ENCODE measurements around the gene IREB2. TPM values are rescaled to one million over a fixed set of nuclear protein-coding genes. Genes with fewer than 3 reads are reported as not detected.

IREB2 gene
- total RNA-seq, 4 donors from 2014 or later = 20.1 to 71.7 (median 40.7) TPM

DNA sequence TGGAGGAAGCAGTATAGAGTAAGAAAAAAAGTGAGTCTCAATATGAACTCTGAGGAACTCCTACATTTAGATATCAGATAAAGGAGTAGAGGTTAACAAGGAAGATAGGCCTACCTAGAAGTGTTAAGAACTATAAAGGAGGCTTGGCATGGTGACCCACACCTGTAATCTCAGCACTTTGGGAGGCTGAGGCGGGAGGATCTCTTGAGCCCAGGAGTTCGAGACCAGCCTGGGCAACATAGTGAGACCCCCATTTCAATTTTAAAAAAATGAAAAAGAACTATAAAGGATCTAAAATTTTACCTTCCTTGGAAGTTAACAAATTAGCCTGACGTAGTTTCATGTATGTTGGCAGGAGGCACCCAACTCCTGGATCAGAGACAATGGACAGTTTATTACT lies 14.5 kb downstream of the IREB2 start:
- Histone ChIP-seq H3K36me3 (no peaks in the 10 kb centered on the region), H3K27me3 (no peaks in the 10 kb centered on the region), H3K9me3 (no peaks in the 10 kb centered on the region), H3K4me1 (peaks cover 15 to 82% (median 47%) of the 10 kb centered on the region in 4 donors), H3K4me3 (no peak overlapping the region), H3K27ac (no peak overlapping the region)
- intact Hi-C loops (cut with DNase I; ENCODE audit: low total_unique reads) = no loop called here
- in situ Hi-C loops (cut with MboI; ENCODE audit: low pct_ligation_motif_present in 1 of 4, low pct_unique_long_range_greater_than_20kb in 1 of 4, low sequenced_read_pairs in 3 of 4) = no loop called here
- no peak for DNase-seq
- TF ChIP-seq, protein P1, sequence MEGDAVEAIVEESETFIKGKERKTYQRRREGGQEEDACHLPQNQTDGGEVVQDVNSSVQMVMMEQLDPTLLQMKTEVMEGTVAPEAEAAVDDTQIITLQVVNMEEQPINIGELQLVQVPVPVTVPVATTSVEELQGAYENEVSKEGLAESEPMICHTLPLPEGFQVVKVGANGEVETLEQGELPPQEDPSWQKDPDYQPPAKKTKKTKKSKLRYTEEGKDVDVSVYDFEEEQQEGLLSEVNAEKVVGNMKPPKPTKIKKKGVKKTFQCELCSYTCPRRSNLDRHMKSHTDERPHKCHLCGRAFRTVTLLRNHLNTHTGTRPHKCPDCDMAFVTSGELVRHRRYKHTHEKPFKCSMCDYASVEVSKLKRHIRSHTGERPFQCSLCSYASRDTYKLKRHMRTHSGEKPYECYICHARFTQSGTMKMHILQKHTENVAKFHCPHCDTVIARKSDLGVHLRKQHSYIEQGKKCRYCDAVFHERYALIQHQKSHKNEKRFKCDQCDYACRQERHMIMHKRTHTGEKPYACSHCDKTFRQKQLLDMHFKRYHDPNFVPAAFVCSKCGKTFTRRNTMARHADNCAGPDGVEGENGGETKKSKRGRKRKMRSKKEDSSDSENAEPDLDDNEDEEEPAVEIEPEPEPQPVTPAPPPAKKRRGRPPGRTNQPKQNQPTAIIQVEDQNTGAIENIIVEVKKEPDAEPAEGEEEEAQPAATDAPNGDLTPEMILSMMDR (IDR thresholded peaks at IDR 0.05) = no peak
- WGBS, 2 donors (ENCODE audit: low coverage in 1 of 2) = 97% methylated on average over 3 of the region's 3 CpGs; no CpG with 5 or more reads in 1 of the 2 donors

DNA sequence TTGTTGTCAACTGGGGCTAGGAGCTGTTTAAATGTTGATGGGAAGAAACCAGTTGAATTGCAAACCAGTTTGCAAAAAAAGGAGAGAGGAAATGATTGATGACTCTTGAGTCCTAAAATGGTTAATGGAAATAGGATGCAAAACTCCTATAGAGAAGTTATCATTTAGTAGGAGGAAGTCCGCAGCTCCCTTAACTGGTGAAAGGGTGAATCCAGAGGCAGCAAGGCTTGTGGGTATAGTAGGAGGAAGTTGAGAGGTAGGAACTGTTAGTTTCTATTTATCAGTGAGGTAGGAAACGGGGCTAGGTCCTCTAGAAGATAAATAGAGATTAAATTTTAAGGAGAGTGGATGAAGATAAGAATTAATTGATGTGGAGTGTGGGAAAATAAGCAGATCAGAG lies 15.4 kb downstream of the IREB2 start:
- intact Hi-C loops (cut with DNase I; ENCODE audit: low total_unique reads) = no loop called here
- peaks cover 15 to 81% (median 45%) of the 10 kb centered on the region in 4 donors for H3K4me1 ChIP-seq
- H3K27me3 ChIP-seq = no peaks in the 10 kb centered on the region
- no peak overlapping the region for H3K4me3 ChIP-seq
- in situ Hi-C loops (cut with MboI; ENCODE audit: low pct_ligation_motif_present in 1 of 4, low pct_unique_long_range_greater_than_20kb in 1 of 4, low sequenced_read_pairs in 3 of 4) = no loop called here
- TF ChIP-seq EP300 (IDR thresholded peaks at IDR 0.05; ENCODE audit: low read depth) (no peak), POLR2A (IDR thresholded peaks at IDR 0.05) (no peak)
- H3K27ac ChIP-seq = no peak overlapping the region
- no peaks in the 10 kb centered on the region for H3K9me3 ChIP-seq
- WGBS, 2 donors (ENCODE audit: low coverage in 1 of 2) = 48 to 50% methylated on average over 2 of the region's 2 CpGs
- H3K36me3 ChIP-seq = no peaks in the 10 kb centered on the region
- no peak for DNase-seq

DNA sequence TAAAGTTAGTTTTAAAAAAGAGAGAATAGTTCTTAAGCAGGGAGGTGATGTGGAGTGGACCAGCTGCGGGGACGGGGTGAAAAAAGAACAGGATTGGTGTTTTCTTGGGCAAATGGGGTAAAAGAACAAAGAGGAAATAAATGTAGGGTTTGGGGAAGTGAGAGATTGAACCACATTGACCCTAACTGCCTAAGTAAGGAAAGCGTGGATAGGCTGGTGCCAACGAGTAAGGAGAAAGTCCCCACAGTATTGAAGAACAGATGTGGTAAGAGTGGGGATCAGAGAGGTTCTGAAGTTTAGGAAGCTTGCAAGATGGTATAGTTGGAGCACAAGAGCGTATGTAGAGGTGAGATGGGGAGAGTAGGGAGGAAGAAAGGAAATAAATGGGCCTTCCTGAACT lies 17.0 kb downstream of the IREB2 start:
- no peak for DNase-seq
- Histone ChIP-seq H3K36me3 (no peaks in the 10 kb centered on the region), H3K27ac (peak overlapping the region in 3 of 4 donors; percentile 41 to 67 (median 50)), H3K9me3 (no peaks in the 10 kb centered on the region), H3K27me3 (no peaks in the 10 kb centered on the region), H3K4me1 (peaks cover 13 to 70% (median 37%) of the 10 kb centered on the region in 4 donors), H3K4me3 (no peak overlapping the region)
- in situ Hi-C loops (cut with MboI; ENCODE audit: low pct_ligation_motif_present in 1 of 4, low pct_unique_long_range_greater_than_20kb in 1 of 4, low sequenced_read_pairs in 3 of 4) = no loop called here
- intact Hi-C loops (cut with DNase I; ENCODE audit: low total_unique reads) = no loop called here
- 68 to 77% methylated on average over 5 of the region's 5 CpGs for WGBS, 2 donors (ENCODE audit: low coverage in 1 of 2)
- TF ChIP-seq, protein P1 (IDR thresholded peaks at IDR 0.05) = no peak
- no peak for TF ChIP-seq POLR2A (IDR thresholded peaks at IDR 0.05)
- no peak for TF ChIP-seq EP300 (IDR thresholded peaks at IDR 0.05; ENCODE audit: low read depth)
- TF ChIP-seq POLR2AphosphoS5 (IDR thresholded peaks at IDR 0.05) = no peak

GRCh38 chr15:78455749-78456148 lies 17.7 kb downstream of the IREB2 start:
- H3K27me3 ChIP-seq = no peaks in the 10 kb centered on the region
- TF ChIP-seq POLR2A (IDR thresholded peaks at IDR 0.05) (no peak), POLR2AphosphoS5 (IDR thresholded peaks at IDR 0.05) (no peak), EP300 (IDR thresholded peaks at IDR 0.05; ENCODE audit: low read depth) (no peak)
- TF ChIP-seq, protein P1 (IDR thresholded peaks at IDR 0.05) = no peak
- intact Hi-C loops (cut with DNase I; ENCODE audit: low total_unique reads) = no loop called here
- no peak for DNase-seq
- H3K27ac ChIP-seq = peak overlapping the region; percentile 3 to 67 (median 46)
- no peaks in the 10 kb centered on the region for H3K36me3 ChIP-seq
- in situ Hi-C loops (cut with MboI; ENCODE audit: low pct_ligation_motif_present in 1 of 4, low pct_unique_long_range_greater_than_20kb in 1 of 4, low sequenced_read_pairs in 3 of 4) = no loop called here
- H3K4me3 ChIP-seq = no peak overlapping the region
- WGBS, 2 donors (ENCODE audit: low coverage in 1 of 2) = 35% methylated on average over 3 of the region's 3 CpGs; no CpG with 5 or more reads in 1 of the 2 donors
- H3K9me3 ChIP-seq = no peaks in the 10 kb centered on the region
- H3K4me1 ChIP-seq = peaks cover 13 to 72% (median 38%) of the 10 kb centered on the region in 4 donors

DNA sequence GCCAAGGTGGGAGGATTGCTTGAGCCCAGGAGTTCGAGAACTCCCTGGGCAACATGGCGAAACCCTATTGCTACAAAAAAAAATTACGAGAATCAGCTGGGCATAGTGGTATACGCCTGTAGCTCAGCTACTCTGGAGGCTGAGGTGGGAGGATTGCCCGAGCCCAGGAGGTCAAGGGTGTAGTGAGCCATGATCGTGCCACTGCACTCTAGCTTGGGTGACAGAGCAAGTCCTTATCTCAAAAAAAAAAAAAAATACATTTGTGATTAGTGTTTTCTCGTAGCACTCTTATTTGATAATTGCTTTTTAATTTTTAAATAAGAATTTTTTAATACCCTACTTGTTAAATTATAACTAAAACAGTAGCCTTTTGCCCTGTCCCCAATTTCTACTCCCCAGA lies 18.4 kb downstream of the IREB2 start:
- no peak for DNase-seq
- H3K27ac ChIP-seq = peak overlapping the region in 3 of 4 donors; percentile 41 to 67 (median 50)
- H3K36me3 ChIP-seq = no peaks in the 10 kb centered on the region
- no peaks in the 10 kb centered on the region for H3K9me3 ChIP-seq
- 94 to 95% methylated on average over 2 to 7 of the region's 7 CpGs for WGBS, 2 donors (ENCODE audit: low coverage in 1 of 2)
- H3K4me1 ChIP-seq = peaks cover 13 to 78% (median 44%) of the 10 kb centered on the region in 4 donors
- intact Hi-C loops (cut with DNase I; ENCODE audit: low total_unique reads) = no loop called here
- in situ Hi-C loops (cut with MboI; ENCODE audit: low pct_ligation_motif_present in 1 of 4, low pct_unique_long_range_greater_than_20kb in 1 of 4, low sequenced_read_pairs in 3 of 4) = no loop called here
- no peak overlapping the region for H3K4me3 ChIP-seq
- TF ChIP-seq POLR2AphosphoS5 (IDR thresholded peaks at IDR 0.05) (no peak), EP300 (IDR thresholded peaks at IDR 0.05; ENCODE audit: low read depth) (no peak), POLR2A (IDR thresholded peaks at IDR 0.05) (no peak)
- TF ChIP-seq, protein P1 (IDR thresholded peaks at IDR 0.05) = no peak
- no peaks in the 10 kb centered on the region for H3K27me3 ChIP-seq
